Glomerular visceral epithelial cell (primary cell): ENCODE measurements around the gene ITSN1.
"Not testable (repeated sequence)": the region's sequence is repeated elsewhere in the genome, so short reads cannot be mapped to it uniquely, and the experiment has no call there.

Experiments used
- DNase-seq: peaks from one replicate; pipeline ENCODE4 v3.0.0-alpha.2; 2016; ENCODE audit errors: extremely low spot score

Gene ITSN1

GRCh38 chr21:33651965-33652680, 9.8 kb downstream of the ITSN1 start:
- DNase-seq, result no peak

GRCh38 chr21:33654412-33654811, 12.1 kb downstream of the ITSN1 start:
- DNase-seq, result no peak

GRCh38 chr21:33655588-33656221, 13.4 kb downstream of the ITSN1 start:
- peak; percentile 95 for DNase-seq

- no peak for DNase-seq
Observed at GRCh38 chr21:33657124-33657820, 15.0 kb downstream of the ITSN1 start.

GRCh38 chr21:33658919-33659567, 16.7 kb downstream of the ITSN1 start:
- DNase-seq, result no peak

- no peak for DNase-seq
Observed at GRCh38 chr21:33659568-33659949, 17.3 kb downstream of the ITSN1 start.

- DNase-seq, result no peak
Observed at GRCh38 chr21:33660406-33660805, 18.1 kb downstream of the ITSN1 start.

- no peak for DNase-seq
Observed at GRCh38 chr21:33661146-33661545, 18.8 kb downstream of the ITSN1 start.

GRCh38 chr21:33662046-33662445, 19.7 kb downstream of the ITSN1 start:
- no peak for DNase-seq

GRCh38 chr21:33663241-33663640, 20.9 kb downstream of the ITSN1 start:
- no peak for DNase-seq

- DNase-seq, result no peak
Observed at GRCh38 chr21:33664135-33664534, 21.8 kb downstream of the ITSN1 start.

GRCh38 chr21:33666153-33666552, 23.9 kb downstream of the ITSN1 start:
- no peak for DNase-seq

- DNase-seq, result no peak
Observed at GRCh38 chr21:33667636-33668035, 25.3 kb downstream of the ITSN1 start.

- DNase-seq, result no peak
Observed at GRCh38 chr21:33668180-33668579, 25.9 kb downstream of the ITSN1 start.

GRCh38 chr21:33668620-33669019, 26.3 kb downstream of the ITSN1 start:
- DNase-seq, result no peak

- no peak for DNase-seq
Observed at GRCh38 chr21:33670076-33670978, 28.0 kb downstream of the ITSN1 start.

GRCh38 chr21:33673473-33673872, 31.2 kb downstream of the ITSN1 start:
- DNase-seq, result no peak

- no peak for DNase-seq
Observed at GRCh38 chr21:33674226-33674625, 31.9 kb downstream of the ITSN1 start.

GRCh38 chr21:33676666-33677065, 34.4 kb downstream of the ITSN1 start:
- not testable (repeated sequence) for DNase-seq

GRCh38 chr21:33677450-33677849, 35.1 kb downstream of the ITSN1 start:
- DNase-seq, result no peak

GRCh38 chr21:33680870-33681269, 38.6 kb downstream of the ITSN1 start:
- DNase-seq, result no peak
